HG03045 (cell line): ENCODE measurements around the gene CDC123.
"Not testable (repeated sequence)": the region's sequence is repeated elsewhere in the genome, so short reads cannot be mapped to it uniquely, and the experiment has no call there.

Experiments used
- ATAC-seq: cut with Tn5 transposase; IDR thresholded peaks from one replicate; pipeline ENCODE4 v1.9.1; 2021; ENCODE audit warnings: mild to moderate bottlenecking, moderate library complexity; ENCODE audit not compliant: unreplicated experiment

The CDC123 gene

GRCh38 chr10:12279281-12279680, 83.3 kb downstream of the CDC123 start:
- no peak for ATAC-seq

GRCh38 chr10:12287772-12288171, 91.8 kb downstream of the CDC123 start:
- ATAC-seq = no peak

GRCh38 chr10:12297784-12298183, 101.8 kb downstream of the CDC123 start:
- ATAC-seq = not testable (repeated sequence)

- ATAC-seq = no peak
Measured at GRCh38 chr10:12299222-12299965, 103.4 kb downstream of the CDC123 start.
